GM15510 (cell line): ENCODE results near the gene CBY1.

Experiments
- POLR2A ChIP-seq: IDR thresholded peaks from 3 replicates; pipeline ENCODE4 v1.6.1; 2011; ENCODE audit warnings: borderline replicate concordance; ENCODE audit not compliant: insufficient read length; ENCODE audit errors: extremely low read depth

The CBY1 gene

DNA sequence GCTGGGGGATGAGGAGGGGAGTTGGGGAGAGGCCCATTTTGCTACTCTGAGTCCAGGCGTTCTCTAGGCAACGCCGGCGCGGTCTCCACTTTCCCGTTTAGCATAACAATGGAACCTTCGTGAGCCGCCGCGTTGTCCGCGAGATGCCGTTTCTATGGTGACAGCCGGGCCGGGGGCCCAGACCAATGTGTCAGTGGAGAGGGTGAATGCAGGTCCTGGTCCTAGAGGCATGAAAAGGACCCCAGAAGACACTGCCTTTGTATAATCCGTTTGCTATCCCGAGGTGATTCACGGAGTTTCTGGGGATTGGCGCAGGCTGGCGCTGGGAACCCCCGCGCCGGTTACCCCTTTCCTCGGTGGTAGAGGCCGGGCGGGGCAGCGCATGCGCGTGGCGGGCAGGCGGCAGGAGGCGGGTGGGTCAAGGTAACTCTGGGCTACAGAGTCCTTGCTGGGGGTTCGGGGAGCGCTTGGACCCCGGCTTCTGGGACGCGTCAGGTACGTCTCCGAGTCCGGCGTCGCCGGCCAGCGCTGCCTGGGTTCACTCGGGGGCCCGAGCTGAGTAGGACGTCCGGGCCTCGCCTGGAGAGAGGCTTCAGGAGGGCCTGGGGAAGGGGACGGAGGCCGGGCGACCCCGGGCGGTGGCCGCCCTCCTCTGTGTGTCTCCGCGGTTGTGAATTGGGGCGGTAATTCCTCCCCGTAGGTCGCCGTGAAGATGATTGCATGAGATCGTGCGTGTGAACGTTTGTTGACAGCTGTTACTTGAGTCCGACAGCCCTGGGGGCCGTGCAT is at the start of gene CBY1, which contains the start of gene FAM227A:
CBY1 (plus strand) TSS at position 383 of the 789 bp plus-strand sequence. CDS start 11,417 bp downstream, outside the sequence.
FAM227A (minus strand) TSS at position 137 of the 789 bp plus-strand sequence. CDS start 6,224 bp downstream, outside the sequence.
- TF ChIP-seq POLR2A: peak; percentile 57

DNA sequence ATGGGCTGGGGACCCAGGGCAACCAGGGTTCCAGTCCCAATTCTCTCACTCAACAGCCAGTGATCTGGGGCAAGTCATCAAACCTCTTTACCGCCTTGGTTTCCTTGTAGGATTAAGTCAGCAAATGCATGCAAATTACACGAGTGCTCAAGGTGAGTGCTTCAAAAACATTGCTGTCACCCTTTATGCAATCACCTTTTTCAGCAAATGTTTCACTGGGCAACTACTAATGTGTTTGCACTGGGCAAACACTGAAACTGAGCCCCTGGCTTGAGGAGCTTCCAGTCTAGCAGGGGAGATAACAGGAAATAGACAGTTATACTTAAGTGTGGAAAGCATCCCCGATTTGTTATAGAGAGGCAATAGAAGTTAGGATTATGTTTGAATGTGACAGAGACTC is 48.8 kb upstream of the CBY1 start:
- TF ChIP-seq POLR2A: no peak

GRCh38 chr22:38608992-38609750 is 47.3 kb upstream of the CBY1 start:
- TF ChIP-seq POLR2A: no peak

- no peak for TF ChIP-seq POLR2A
Measured at GRCh38 chr22:38610234-38610633, 46.2 kb upstream of the CBY1 start.

DNA sequence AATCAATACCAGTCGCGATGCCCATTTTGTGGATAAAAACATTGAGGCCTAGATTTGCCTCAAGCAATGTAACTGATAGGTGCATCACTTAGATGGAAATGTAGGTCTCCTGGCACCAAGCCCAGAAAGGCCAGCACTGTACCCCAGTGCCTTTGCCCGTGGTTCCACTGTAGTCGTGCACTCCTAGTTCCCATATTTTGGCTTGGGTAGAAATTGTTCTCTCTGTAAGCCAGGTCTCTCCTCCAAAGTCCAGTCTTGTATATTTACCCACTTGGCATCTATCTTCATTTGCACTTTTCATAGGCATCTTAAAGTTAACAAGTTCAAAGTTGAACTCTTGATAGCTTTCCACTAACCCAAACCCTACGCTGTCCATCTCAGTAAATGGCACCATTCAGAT is 44.9 kb upstream of the CBY1 start:
- no peak for TF ChIP-seq POLR2A

GRCh38 chr22:38612217-38613006 is 44.0 kb upstream of the CBY1 start:
- TF ChIP-seq POLR2A: no peak

DNA sequence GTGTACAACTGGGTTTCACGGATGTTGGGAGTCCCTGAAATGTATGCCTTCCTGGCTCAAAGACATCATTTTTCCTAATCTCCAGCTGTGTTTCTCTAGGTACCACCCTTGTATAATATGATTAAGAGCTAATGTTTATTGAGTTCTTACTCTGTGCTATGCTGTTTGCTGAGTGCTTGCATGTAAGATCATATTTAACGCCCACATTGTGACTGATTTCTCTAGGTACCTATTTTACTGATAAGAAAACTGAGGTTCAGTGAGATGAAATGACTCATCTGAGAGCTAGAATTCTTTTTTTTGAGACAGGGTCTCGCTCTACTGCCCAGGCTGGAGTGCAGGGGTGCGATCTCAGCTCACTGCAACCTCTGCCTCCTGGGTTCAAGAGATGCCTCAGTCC is 42.9 kb upstream of the CBY1 start:
- TF ChIP-seq POLR2A: no peak

- TF ChIP-seq POLR2A: no peak
Measured at GRCh38 chr22:38614332-38615063, 41.9 kb upstream of the CBY1 start.

DNA sequence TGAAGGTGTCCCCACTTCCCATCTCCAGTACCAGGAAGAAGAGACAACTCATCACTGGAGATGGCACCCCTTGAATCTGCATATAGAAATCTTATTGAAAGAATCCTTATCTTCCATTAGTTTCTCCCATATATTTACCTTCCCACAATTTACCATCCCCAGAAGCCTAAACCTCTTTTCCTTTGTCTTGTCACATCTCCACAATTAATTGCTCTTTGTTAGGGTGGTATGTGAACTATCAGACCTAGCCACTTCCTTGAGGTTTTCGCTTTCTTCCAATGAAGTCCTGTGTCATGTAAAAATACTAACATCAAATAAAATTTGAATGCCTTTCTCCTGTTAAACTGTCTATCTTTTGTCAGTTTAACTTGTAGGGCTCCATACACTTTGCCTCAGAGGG is 38.2 kb upstream of the CBY1 start:
- no peak for TF ChIP-seq POLR2A

DNA sequence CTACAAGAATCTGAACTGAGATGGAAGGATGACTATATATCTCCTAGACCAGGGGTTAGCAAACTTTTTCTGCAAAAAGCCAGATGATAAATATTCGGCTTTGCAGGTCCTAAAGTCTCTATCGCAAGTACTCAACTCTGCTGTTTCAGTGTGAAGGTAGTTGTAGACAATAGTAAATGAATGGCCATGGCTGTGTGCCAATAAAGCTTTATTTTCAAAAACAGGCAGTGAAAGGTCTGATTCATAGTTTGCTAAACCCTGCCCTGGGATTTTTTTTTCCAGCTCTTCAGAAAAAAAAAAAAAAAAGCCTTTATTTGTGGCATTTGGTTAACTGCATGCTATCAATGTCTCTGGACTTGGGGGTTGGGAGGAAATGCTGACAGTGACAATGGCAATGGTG is 37.8 kb upstream of the CBY1 start:
- no peak for TF ChIP-seq POLR2A

- no peak for TF ChIP-seq POLR2A
Measured at GRCh38 chr22:38623351-38623750, 33.1 kb upstream of the CBY1 start.

DNA sequence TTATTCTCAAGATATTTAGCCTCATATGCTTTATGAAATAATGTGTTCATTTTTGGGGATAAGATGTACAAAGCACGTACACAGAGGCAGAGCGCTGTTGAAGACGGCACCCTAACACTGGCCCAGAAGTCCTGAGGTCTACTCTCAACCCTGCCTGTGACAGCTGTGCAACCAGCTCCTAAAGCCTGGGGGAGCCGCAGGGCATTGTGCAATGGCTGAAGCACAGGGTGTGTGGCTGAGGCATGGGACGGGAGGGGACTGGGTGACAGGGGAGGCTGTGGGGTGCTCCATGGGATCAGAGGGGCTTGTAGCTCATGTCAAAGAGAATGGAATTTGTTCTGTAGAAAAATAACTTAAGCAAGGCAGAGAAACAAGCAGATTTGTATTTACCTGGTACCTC is 28.0 kb upstream of the CBY1 start:
- TF ChIP-seq POLR2A: no peak

DNA sequence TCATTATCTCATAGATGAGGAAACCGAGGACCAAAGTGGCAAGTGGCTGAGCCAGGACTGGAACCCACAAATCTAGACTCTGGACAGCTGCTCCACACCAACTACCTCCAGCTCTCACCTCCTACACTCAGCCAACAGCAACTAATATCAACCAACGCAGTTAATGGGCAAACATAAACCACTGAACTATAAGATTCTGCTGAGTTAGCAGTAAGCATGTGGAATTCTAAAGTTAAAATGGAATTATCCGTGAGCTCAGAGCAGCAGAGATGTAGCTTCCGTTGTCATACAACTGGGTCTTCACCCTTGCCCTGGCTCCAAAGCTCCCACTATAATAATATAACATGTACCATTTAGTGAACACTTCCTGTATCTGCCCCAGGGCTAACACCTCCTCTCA is 27.3 kb upstream of the CBY1 start:
- TF ChIP-seq POLR2A: no peak

GRCh38 chr22:38631724-38632123 is 24.7 kb upstream of the CBY1 start:
- no peak for TF ChIP-seq POLR2A
